HepG2 (cell line): ENCODE results near the gene RUNX2.

Experiments
- ADNP ChIP-seq: sonication (generic); formaldehyde crosslinking; IDR thresholded peaks from 2 replicates; pipeline ENCODE4 v1.4.0; 2020; ENCODE audit warnings: missing genetic modification reagents
- CTCF ChIP-seq: sonication (generic); formaldehyde crosslinking; IDR thresholded peaks from 2 replicates; pipeline ENCODE4 v1.5.0; 2020; ENCODE audit warnings: mild to moderate bottlenecking, missing genetic modification reagents, moderate library complexity
- GABPA ChIP-seq, 2 experiments: IDR thresholded peaks; 2 replicates each; pipeline ENCODE4 v1.6.1; 2011 to 2016; ENCODE audit warnings: low read depth in 2 of 2, low read length in 1 of 2, missing biosample characterization in 1 of 2, missing genetic modification characterization in 1 of 2
- TEAD2 ChIP-seq: sonication (generic); formaldehyde crosslinking; IDR thresholded peaks from 2 replicates; pipeline ENCODE4 v1.9.0; 2021; ENCODE audit warnings: missing genetic modification reagents
- ZBTB42 ChIP-seq: sonication (generic); formaldehyde crosslinking; IDR thresholded peaks from 2 replicates; pipeline ENCODE4 v1.5.0; 2020; ENCODE audit warnings: mild to moderate bottlenecking, missing genetic modification reagents
- ZBTB7A ChIP-seq: sonication (generic); formaldehyde crosslinking; IDR thresholded peaks from 2 replicates; pipeline ENCODE4 v1.8.0; 2022; ENCODE audit warnings: mild to moderate bottlenecking, missing genetic modification reagents

GRCh38 chr6:45684476-45684875 is 356.3 kb downstream of the RUNX2 start:
- no peak for TF ChIP-seq CTCF (CRISPR knock-in tag)
- no peak for TF ChIP-seq ZBTB42 (CRISPR knock-in tag)
- no peak for TF ChIP-seq ADNP (CRISPR knock-in tag)
- no peak for TF ChIP-seq ZBTB7A (CRISPR knock-in tag)
- no peak for TF ChIP-seq TEAD2 (CRISPR knock-in tag)
- TF ChIP-seq GABPA (IDR thresholded peaks at IDR 0.05; ENCODE audit: low read depth, low read length): no peak
- TF ChIP-seq GABPA (CRISPR knock-in tag; IDR thresholded peaks at IDR 0.05; ENCODE audit: low read depth): no peak
